Fibroblast of lung (primary cell): ENCODE measurements around the gene PGBD1.

ENCODE experiments used
- EZH2 ChIP-seq: IDR thresholded peaks from 2 replicates; pipeline ENCODE4 v1.5.1; 2012; ENCODE audit warnings: low read length, control low read depth, mild to moderate bottlenecking; ENCODE audit errors: missing control alignments
- TF ChIP-seq, protein P1 (sequence below), 2 donors: IDR thresholded peaks in 1 of 2; conservative IDR thresholded peaks in 1 of 2; 1 replicate in 1 of 2; 2 replicates in 1 of 2; pipeline ENCODE4 v1.5.1; 2011 to 2012; ENCODE audit warnings: low read length in 2 of 2, control low read depth in 1 of 2, inconsistent platforms in 1 of 2, low read depth in 1 of 2, mild to moderate bottlenecking in 1 of 2

DNA sequence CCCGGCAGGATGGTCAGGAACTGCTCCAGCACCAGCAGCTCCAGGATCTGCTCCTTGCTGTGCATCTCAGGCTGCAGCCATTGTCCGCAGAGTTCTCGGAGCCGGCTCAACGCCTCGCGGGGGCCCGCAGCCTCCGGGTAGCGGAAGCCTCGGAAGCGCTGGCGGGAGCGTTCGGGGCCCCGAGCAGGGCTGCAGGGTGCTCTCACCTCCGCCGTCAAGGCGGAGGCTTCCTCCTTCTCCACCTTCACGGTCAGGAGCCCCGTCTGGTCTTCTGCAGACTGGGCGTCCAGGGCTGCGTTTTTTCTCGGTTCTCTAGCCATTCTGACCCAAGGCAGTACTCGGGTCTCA is 29.7 kb upstream of the PGBD1 start:
- TF ChIP-seq, protein P1, sequence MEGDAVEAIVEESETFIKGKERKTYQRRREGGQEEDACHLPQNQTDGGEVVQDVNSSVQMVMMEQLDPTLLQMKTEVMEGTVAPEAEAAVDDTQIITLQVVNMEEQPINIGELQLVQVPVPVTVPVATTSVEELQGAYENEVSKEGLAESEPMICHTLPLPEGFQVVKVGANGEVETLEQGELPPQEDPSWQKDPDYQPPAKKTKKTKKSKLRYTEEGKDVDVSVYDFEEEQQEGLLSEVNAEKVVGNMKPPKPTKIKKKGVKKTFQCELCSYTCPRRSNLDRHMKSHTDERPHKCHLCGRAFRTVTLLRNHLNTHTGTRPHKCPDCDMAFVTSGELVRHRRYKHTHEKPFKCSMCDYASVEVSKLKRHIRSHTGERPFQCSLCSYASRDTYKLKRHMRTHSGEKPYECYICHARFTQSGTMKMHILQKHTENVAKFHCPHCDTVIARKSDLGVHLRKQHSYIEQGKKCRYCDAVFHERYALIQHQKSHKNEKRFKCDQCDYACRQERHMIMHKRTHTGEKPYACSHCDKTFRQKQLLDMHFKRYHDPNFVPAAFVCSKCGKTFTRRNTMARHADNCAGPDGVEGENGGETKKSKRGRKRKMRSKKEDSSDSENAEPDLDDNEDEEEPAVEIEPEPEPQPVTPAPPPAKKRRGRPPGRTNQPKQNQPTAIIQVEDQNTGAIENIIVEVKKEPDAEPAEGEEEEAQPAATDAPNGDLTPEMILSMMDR (conservative IDR thresholded peaks at IDR 0.05 in 1 of 2, IDR thresholded peaks at IDR 0.05 in 1 of 2; ENCODE audit: low read depth in 1 of 2, low read length in 2 of 2), result no peak
- no peak for TF ChIP-seq EZH2
